HepG2 (cell line): ENCODE data around the gene CS. TPM values are rescaled to one million over a fixed set of nuclear protein-coding genes. Genes with fewer than 3 reads are reported as not detected.

ENCODE experiments used
- EP300 ChIP-seq, 3 experiments: sonication (generic) in 1 of 3; formaldehyde crosslinking in 1 of 3; IDR thresholded peaks; 2 replicates each; pipeline versions ENCODE4 v1.5.1 to v1.6.1; 2011 to 2020; ENCODE audit warnings: low read depth in 2 of 3, low read length in 2 of 3, borderline replicate concordance in 1 of 3, improper control_type of control experiment in 1 of 3, mild to moderate bottlenecking in 1 of 3, missing genetic modification reagents in 1 of 3, moderate library complexity in 1 of 3
- GABPB1 ChIP-seq: IDR thresholded peaks from 2 replicates; pipeline ENCODE4 v1.6.1; 2016; ENCODE audit warnings: mild to moderate bottlenecking, missing genetic modification reagents, moderate library complexity, missing compliant biosample characterization
- MIXL1 ChIP-seq: IDR thresholded peaks from 2 replicates; pipeline ENCODE4 v1.6.1; 2016
- PITX1 ChIP-seq: sonication (generic); formaldehyde crosslinking; IDR thresholded peaks from 2 replicates; pipeline ENCODE4 v1.5.1; 2020; ENCODE audit warnings: mild to moderate bottlenecking, missing genetic modification reagents
- PLSCR1 ChIP-seq: sonication (generic); formaldehyde crosslinking; IDR thresholded peaks from 2 replicates; pipeline ENCODE4 v1.5.0; 2020; ENCODE audit warnings: missing genetic modification reagents, mild to moderate bottlenecking, borderline replicate concordance
- POGZ ChIP-seq: sonication (generic); formaldehyde crosslinking; IDR thresholded peaks from 2 replicates; pipeline ENCODE4 v1.4.0; 2020; ENCODE audit warnings: mild to moderate bottlenecking, missing genetic modification reagents
- POLR2AphosphoS2 ChIP-seq: IDR thresholded peaks from 2 replicates; pipeline ENCODE4 v1.6.1; 2011; ENCODE audit warnings: low read depth, low read length, improper control_type of control experiment
- RAD21 ChIP-seq: fragments of 450-650 bp; formaldehyde crosslinking; IDR thresholded peaks from 2 replicates; pipeline ENCODE4 v1.5.0; 2020; ENCODE audit warnings: mild to moderate bottlenecking
- RARA ChIP-seq: IDR thresholded peaks from 2 replicates; pipeline ENCODE4 v1.6.1; 2016; ENCODE audit warnings: missing genetic modification reagents, missing compliant biosample characterization
- SRY ChIP-seq: sonication (generic); formaldehyde crosslinking; IDR thresholded peaks from 2 replicates; pipeline ENCODE4 v1.8.0; 2022; ENCODE audit warnings: mild to moderate bottlenecking, missing genetic modification reagents
- TMF1 ChIP-seq: sonication (generic); formaldehyde crosslinking; IDR thresholded peaks from 2 replicates; pipeline ENCODE4 v1.8.1; 2022; ENCODE audit warnings: low read depth, missing genetic modification reagents
- TOPORS ChIP-seq: sonication (generic); formaldehyde crosslinking; IDR thresholded peaks from 2 replicates; pipeline ENCODE4 v1.8.0; 2023; ENCODE audit warnings: mild to moderate bottlenecking, missing genetic modification reagents
- ZC3H13 ChIP-seq: sonication (generic); formaldehyde crosslinking; IDR thresholded peaks from 2 replicates; pipeline ENCODE4 v1.8.1; 2023; ENCODE audit warnings: mild to moderate bottlenecking, missing genetic modification reagents, moderate library complexity
- ZKSCAN5 ChIP-seq: sonication (generic); formaldehyde crosslinking; IDR thresholded peaks from 2 replicates; pipeline ENCODE4 v1.5.1; 2020; ENCODE audit warnings: mild to moderate bottlenecking, missing genetic modification reagents
- ZMYM4 ChIP-seq: sonication (generic); formaldehyde crosslinking; IDR thresholded peaks from 2 replicates; pipeline ENCODE4 v1.8.1; 2023; ENCODE audit warnings: mild to moderate bottlenecking, missing genetic modification reagents
- ZNF160 ChIP-seq: sonication (generic); formaldehyde crosslinking; IDR thresholded peaks from 2 replicates; pipeline ENCODE4 v1.8.0; 2022; ENCODE audit warnings: mild to moderate bottlenecking, inconsistent platforms, missing genetic modification reagents
- ZNF670 ChIP-seq: sonication (generic); formaldehyde crosslinking; IDR thresholded peaks from 2 replicates; pipeline ENCODE4 v1.8.0; 2022; ENCODE audit warnings: mild to moderate bottlenecking, missing genetic modification reagents, borderline replicate concordance
- ZNF782 ChIP-seq: sonication (generic); formaldehyde crosslinking; IDR thresholded peaks from 2 replicates; pipeline ENCODE4 v1.4.0; 2020; ENCODE audit warnings: missing genetic modification reagents, mild to moderate bottlenecking, borderline replicate concordance
- ZNF878 ChIP-seq: sonication (generic); formaldehyde crosslinking; IDR thresholded peaks from 2 replicates; pipeline ENCODE4 v1.8.1; 2023; ENCODE audit warnings: mild to moderate bottlenecking, missing genetic modification reagents, moderate library complexity
- ZSCAN25 ChIP-seq: sonication (generic); formaldehyde crosslinking; IDR thresholded peaks from 2 replicates; pipeline ENCODE4 v1.8.0; 2022; ENCODE audit warnings: mild to moderate bottlenecking, missing genetic modification reagents
- ZSCAN9 ChIP-seq: IDR thresholded peaks from 2 replicates; pipeline ENCODE4 v1.6.1; 2016; ENCODE audit warnings: borderline replicate concordance
- polyA plus RNA-seq, 8 experiments: library from polyadenylated mRNA; depleted of rRNA in 3 of 8; stranded (reverse) in 7 of 8; unstranded in 1 of 8; fragments of >200 nt; fragmentation: Illumina TruSeq in 4 of 8; extraction: Trizol in 4 of 8; gene quantifications; 2 replicates each; pipeline versions ENCODE4 v1.2.1 to v1.2.3, GENCODE V29; 2011 to 2016; ENCODE audit warnings: low read depth in 4 of 8, missing spikeins in 1 of 8, mixed read lengths in 1 of 8; ENCODE audit not compliant: insufficient read depth in 1 of 8
- total RNA-seq, 5 experiments: library from RNA; depleted of rRNA; stranded (reverse); fragments of >200 nt; fragmentation: Illumina TruSeq; extraction: Trizol; gene quantifications; 2 replicates each; pipeline ENCODE4 v1.2.3, GENCODE V29; 2016; ENCODE audit warnings: low read depth in 1 of 5
- TF ChIP-seq, protein P1 (sequence below): IDR thresholded peaks from 2 replicates; pipeline ENCODE4 v1.6.1; 2016; ENCODE audit warnings: mild to moderate bottlenecking
- TF ChIP-seq, protein P2 (sequence below): sonication (generic); formaldehyde crosslinking; IDR thresholded peaks from 2 replicates; pipeline ENCODE4 v1.4.0; 2020; ENCODE audit warnings: low read depth, mild to moderate bottlenecking, missing genetic modification reagents
- TF ChIP-seq, protein P3 (sequence below): sonication (generic); formaldehyde crosslinking; IDR thresholded peaks from 2 replicates; pipeline ENCODE4 v1.5.0; 2020; ENCODE audit warnings: missing genetic modification reagents
- TF ChIP-seq, protein P4 (sequence below): sonication (generic); formaldehyde crosslinking; IDR thresholded peaks from 2 replicates; pipeline ENCODE4 v1.8.1; 2023; ENCODE audit warnings: missing genetic modification reagents, mild to moderate bottlenecking, borderline replicate concordance

CS gene
- total and polyA plus RNA-seq, 2 of the 13 experiments (the other 11 are each of a cell fraction or from before 2014, with no cell fraction given) = 173 to 175 TPM

DNA sequence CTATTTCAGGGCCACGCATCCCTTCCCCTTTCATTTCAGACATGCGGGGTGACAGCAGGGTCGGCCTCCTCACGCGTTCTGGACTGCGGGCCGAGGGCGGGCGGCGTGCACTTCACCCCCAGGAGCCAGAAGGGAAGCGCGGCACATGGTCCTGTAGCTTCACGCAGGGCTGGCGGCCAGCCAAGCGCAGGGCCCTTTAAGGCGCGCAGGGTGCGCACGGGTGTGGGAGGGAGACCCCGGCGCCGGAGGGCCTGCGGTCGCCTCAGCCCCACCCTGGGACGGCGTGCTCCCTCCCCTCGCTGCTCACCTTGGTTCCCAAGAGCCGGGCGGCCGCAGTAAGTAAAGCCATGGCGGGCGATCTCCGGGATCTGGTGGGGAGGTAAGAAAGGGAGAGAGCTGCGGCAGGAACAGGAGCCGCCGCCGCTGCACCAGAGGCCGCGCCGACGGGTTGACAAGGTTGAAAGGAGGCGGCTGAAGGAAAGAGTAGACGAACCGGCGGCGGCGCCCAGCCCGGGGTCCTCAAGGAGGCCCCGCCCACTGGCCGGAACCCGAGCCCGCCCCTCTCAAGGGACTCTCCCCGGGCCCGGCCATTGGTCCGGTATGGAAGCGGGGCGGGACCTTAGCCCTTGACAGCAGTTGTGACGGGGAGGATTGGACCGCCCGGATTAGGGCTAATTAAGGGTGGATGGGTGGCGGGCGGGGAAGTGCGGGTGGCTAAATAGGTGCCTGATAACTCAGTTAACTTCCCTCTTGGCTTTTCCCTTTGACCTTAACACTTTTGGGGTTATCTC, at the start of gene CS (continued):
- peak; percentile 68 for TF ChIP-seq ZMYM4 (CRISPR knock-in tag)
- TF ChIP-seq, protein P1, sequence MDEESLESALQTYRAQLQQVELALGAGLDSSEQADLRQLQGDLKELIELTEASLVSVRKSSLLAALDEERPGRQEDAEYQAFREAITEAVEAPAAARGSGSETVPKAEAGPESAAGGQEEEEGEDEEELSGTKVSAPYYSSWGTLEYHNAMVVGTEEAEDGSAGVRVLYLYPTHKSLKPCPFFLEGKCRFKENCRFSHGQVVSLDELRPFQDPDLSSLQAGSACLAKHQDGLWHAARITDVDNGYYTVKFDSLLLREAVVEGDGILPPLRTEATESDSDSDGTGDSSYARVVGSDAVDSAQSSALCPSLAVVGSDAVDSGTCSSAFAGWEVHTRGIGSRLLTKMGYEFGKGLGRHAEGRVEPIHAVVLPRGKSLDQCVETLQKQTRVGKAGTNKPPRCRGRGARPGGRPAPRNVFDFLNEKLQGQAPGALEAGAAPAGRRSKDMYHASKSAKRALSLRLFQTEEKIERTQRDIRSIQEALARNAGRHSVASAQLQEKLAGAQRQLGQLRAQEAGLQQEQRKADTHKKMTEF (CRISPR knock-in tag) = peak; percentile 47; the same call in 1 of the 2 replicates
- TF ChIP-seq TMF1 = peak; percentile 78; the same call in 1 of the 2 replicates
- TF ChIP-seq ZNF878 (CRISPR knock-in tag) = 0 out of 2 replicates have a peak, but pooled peaks have one; percentile 31
- TF ChIP-seq, protein P2, sequence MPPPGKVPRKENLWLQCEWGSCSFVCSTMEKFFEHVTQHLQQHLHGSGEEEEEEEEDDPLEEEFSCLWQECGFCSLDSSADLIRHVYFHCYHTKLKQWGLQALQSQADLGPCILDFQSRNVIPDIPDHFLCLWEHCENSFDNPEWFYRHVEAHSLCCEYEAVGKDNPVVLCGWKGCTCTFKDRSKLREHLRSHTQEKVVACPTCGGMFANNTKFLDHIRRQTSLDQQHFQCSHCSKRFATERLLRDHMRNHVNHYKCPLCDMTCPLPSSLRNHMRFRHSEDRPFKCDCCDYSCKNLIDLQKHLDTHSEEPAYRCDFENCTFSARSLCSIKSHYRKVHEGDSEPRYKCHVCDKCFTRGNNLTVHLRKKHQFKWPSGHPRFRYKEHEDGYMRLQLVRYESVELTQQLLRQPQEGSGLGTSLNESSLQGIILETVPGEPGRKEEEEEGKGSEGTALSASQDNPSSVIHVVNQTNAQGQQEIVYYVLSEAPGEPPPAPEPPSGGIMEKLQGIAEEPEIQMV (CRISPR knock-in tag) = peak; percentile 67; the same call in 1 of the 2 replicates
- TF ChIP-seq TOPORS (CRISPR knock-in tag) = no peak
- TF ChIP-seq ZNF160 = peak; percentile 18; the same call in 1 of the 2 replicates
- 0 out of 2 replicates have a peak, but pooled peaks have one; percentile 35 for TF ChIP-seq ZNF670 (CRISPR knock-in tag)
- TF ChIP-seq RARA (CRISPR knock-in tag) = no peak
- peak; percentile 47; the same call in 1 of the 2 replicates for TF ChIP-seq POGZ (CRISPR knock-in tag)
- TF ChIP-seq, protein P3, sequence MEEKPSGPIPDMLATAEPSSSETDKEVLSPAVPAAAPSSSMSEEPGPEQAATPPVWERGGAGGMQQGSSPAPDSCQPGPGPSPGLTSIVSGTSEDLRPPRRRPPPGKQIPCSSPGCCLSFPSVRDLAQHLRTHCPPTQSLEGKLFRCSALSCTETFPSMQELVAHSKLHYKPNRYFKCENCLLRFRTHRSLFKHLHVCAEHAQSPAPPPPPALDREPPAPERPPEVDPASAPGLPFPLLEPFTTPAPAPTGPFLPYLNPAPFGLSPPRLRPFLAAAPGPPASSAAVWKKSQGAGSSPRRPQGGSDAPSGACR (CRISPR knock-in tag) = peak; percentile 80
- TF ChIP-seq ZSCAN9 (CRISPR knock-in tag) = no peak; the same call in 1 of the 2 replicates
- peak; percentile 96 for TF ChIP-seq MIXL1 (CRISPR knock-in tag)
- 0 out of 4 replicates have a peak, but pooled peaks of 1 of the 2 experiments have one; percentile 26 for TF ChIP-seq EP300 (IDR thresholded peaks at IDR 0.05; ENCODE audit: low read depth in 2 of 2, low read length in 2 of 2)
- TF ChIP-seq EP300 (CRISPR knock-in tag; IDR thresholded peaks at IDR 0.05; ENCODE audit: borderline replicate concordance) = no peak
- TF ChIP-seq SRY = peak; percentile 36; the same call in 1 of the 2 replicates
- peak; percentile 90 for TF ChIP-seq GABPB1 (CRISPR knock-in tag)
- peak; percentile 59 for TF ChIP-seq RAD21 (CRISPR knock-in tag)
- peak; percentile 90; the same call in 1 of the 2 replicates for TF ChIP-seq ZNF782 (CRISPR knock-in tag)
- TF ChIP-seq POLR2AphosphoS2 = 0 out of 2 replicates have a peak, but pooled peaks have one; percentile 44
- no peak for TF ChIP-seq PLSCR1 (CRISPR knock-in tag)
- peak; percentile 53; the same call in 1 of the 2 replicates for TF ChIP-seq PITX1 (CRISPR knock-in tag)
- TF ChIP-seq, protein P4, sequence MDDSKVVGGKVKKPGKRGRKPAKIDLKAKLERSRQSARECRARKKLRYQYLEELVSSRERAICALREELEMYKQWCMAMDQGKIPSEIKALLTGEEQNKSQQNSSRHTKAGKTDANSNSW (CRISPR knock-in tag) = no peak
- 0 out of 2 replicates have a peak, but pooled peaks have one; percentile 37 for TF ChIP-seq ZC3H13 (CRISPR knock-in tag)
- no peak for TF ChIP-seq ZKSCAN5 (CRISPR knock-in tag)
- TF ChIP-seq ZSCAN25 (CRISPR knock-in tag) = no peak
